AG10803 (cell line): ENCODE measurements around the gene BOD1.
A peak's percentile ranks its signal among the peaks of the same experiment; 100 is the strongest.

Experiments
- DNase-seq: peaks from one replicate; pipeline ENCODE4 v3.0.0; 2010; ENCODE audit warnings: low read depth
- H3K4me3 ChIP-seq: 2 replicates; pipeline ENCODE4 v1.5.1; 2011; ENCODE audit warnings: mild to moderate bottlenecking, low read length, control low read depth
- TF ChIP-seq, protein P1 (sequence below): conservative IDR thresholded peaks from 2 replicates; pipeline ENCODE4 v1.5.1; 2011; ENCODE audit warnings: mild to moderate bottlenecking, low read length, control low read depth, inconsistent platforms

Gene BOD1

DNA sequence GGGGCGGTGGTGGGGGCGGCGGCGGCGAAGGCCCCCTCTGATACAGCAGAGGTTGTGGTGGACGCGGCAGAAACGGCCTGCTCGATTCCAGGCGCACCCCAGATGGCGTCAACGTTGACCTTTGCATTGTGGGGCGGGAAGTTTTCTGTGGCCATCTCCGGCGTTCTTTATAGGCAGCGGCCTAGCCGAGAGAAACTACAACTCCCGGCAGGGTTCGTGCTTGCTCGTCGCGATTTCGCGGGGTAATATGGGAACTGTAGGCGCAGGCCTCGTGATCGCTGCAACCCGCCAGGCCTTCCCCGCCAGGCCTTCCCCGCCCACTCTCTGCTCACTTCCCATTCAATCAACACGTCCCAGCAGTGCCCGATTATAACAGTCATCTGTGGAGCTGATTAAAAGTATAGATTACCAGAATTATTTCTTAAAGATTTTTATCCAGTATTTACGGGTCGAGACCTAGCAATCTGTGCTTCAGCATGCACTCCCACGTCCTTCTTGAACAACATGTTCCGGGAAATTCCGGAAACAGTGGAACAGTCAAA is at the start of gene BOD1:
BOD1 (minus strand) TSS at position 74 of the 542 bp plus-strand sequence. CDS start 214 bp downstream, outside the sequence.
- DNase-seq, result peak; percentile 97
- TF ChIP-seq, protein P1, sequence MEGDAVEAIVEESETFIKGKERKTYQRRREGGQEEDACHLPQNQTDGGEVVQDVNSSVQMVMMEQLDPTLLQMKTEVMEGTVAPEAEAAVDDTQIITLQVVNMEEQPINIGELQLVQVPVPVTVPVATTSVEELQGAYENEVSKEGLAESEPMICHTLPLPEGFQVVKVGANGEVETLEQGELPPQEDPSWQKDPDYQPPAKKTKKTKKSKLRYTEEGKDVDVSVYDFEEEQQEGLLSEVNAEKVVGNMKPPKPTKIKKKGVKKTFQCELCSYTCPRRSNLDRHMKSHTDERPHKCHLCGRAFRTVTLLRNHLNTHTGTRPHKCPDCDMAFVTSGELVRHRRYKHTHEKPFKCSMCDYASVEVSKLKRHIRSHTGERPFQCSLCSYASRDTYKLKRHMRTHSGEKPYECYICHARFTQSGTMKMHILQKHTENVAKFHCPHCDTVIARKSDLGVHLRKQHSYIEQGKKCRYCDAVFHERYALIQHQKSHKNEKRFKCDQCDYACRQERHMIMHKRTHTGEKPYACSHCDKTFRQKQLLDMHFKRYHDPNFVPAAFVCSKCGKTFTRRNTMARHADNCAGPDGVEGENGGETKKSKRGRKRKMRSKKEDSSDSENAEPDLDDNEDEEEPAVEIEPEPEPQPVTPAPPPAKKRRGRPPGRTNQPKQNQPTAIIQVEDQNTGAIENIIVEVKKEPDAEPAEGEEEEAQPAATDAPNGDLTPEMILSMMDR, result no peak
- H3K4me3 ChIP-seq, result peak within 1 kb of the TSS; percentile 82

DNA sequence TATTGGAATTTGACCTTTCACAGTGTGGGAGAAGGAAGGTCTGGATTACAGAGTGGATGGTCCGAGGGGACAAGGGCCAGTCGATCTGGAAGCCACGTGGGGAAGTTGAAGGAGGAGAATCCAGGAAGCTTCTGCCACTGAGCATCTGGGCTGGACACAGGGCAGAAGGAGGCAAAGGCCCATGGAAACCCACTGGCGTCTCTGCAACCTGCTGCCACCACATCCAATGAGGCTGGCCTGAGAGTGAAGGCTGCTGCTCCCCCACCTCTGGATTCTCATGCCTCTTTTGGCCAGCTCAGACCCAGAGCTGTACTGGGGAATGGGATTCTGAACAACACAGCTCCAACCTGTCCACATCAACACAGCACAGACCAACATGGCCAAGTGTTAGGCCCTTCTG is 48.9 kb upstream of the BOD1 start:
- no peak for DNase-seq
- no peak overlapping the region for H3K4me3 ChIP-seq
- TF ChIP-seq, protein P1, result no peak

DNA sequence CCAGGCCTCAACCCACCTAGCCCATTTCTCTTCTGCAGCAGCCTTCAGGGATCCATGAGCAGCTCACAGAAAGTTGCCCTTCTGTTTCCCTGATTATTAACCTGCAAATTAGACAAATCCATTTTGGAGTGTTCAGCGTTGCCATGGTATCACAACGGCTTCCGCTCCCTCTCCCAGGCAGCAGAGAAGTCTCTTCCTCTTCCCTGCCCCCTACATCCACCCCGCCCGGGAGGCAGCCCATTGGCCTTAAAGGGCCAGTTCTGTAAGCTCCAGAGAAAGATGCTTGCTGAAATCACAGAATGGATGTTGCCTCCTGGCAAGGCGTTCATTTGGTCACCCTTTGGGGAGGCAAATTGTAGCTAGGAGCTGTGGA is 47.7 kb upstream of the BOD1 start:
- DNase-seq, result no peak
- TF ChIP-seq, protein P1, result no peak
- no peak overlapping the region for H3K4me3 ChIP-seq

DNA sequence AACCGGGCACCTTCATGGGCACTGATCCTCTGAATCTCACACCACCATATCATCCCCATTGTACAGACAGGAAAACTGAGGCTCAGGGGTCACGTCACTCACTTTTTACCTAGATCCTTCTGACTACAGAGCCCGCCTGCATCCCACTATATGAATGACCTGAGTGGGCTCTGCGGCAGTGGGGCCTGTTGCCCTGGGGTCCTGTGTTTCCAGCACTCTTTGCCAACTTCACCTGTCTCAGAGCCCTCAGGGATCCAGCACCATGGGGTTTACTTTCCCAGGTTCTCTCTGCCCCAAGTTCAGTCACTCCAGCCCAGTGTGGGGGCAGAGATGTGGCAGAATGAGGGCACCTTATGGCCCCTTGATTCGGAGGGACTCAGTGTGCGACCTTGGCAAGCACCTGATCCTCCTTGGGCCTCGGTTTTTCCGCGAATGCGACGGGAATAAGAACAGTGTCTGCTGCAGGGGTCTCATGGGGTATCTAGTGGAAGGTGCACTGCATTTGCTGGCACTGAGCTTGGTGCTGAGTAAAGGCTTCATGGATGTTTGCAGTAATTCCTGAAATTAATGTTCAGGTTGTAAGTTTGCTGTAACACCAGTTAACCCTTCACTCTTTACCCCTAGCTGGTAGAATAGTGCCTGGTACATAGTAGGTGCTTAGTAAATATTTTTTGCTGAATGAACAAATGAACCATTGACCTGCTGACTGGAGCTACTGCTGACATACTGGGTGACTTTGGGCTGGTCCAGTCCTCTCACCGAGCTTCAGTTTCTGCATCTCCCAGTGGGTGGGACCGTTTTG is 47.1 kb upstream of the BOD1 start:
- TF ChIP-seq, protein P1, result no peak
- no peak overlapping the region for H3K4me3 ChIP-seq
- DNase-seq, result no peak

DNA sequence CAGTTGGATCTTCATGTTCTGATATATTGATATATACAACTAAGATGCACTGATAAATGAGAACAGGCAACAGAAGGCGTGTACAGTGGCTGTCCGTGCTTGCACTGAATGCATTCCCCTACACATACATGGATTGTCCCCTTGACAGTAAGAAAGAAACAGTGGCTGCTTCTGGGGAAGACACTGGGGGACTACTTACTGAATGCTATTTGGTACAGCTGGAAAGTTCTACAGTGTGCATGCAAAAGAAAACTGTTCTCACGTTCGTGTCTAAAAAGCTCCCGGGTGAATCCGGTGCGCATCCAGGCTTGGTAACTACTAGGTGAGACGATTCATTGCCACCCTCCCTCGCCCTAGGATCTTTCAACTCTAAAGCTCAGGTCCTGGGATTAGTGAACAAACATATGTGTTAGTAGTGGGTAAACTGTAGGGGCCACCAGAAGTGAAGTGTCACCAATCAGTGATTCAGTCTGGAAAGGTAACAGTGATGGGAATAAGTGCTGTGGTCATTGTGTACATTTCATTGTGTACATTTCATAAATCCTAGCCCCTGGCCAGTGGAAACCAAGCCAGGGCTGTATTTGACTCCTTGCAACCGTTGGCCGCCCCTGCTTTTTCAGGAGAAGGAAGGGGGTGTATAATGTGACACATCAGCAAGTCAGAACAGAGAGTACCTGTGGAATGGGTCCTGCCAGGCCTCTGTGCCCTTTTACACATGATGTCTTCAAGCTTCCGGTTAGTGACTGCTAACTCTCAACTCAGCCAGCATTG is 46.3 kb upstream of the BOD1 start:
- TF ChIP-seq, protein P1, result no peak
- no peak overlapping the region for H3K4me3 ChIP-seq
- DNase-seq, result no peak

DNA sequence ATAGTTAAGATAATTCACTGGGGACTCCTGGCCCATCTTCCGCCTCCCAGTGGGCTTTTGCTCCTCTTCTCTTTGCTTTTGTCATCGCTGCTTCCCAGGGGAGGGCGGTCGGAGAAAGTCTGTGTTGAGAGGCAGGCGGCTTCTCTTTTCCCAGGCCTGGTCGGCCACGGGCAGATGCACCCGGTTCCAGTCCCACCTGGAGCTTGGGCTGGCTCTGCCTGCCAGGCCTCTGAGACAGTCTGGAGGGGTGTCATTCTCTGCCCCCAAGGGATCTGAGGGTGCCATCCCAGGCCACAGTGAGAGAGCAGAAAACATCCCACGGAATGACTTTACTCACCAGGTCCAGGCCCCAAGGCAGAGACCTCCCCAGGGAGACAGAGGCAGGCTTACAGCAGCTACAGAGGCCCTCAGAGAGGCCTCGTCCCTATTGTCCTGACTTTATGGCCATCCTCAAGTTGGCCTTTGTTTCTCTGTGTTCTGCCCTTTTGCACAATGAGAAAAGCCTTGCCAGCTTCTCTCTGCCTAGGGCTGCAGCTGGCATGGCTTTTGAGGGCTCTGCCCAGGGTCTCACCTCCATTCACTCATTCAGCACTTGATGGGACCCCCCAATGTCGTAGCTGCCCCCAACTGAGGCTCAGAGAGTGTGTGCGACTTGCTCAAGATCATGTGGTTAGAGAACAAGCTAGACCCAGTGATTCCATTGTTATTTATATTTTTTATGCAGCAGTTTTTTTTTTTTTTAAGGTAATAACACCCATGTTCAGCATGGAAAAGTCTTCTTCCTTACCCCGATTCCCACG is 44.2 kb upstream of the BOD1 start:
- no peak overlapping the region for H3K4me3 ChIP-seq
- TF ChIP-seq, protein P1, result no peak
- no peak for DNase-seq
